DMS114 treated with DMSO at 0.1 percent for 48 hours (cell line): Measurements from ENCODE around the gene PGLYRP3.
"Not testable (repeated sequence)": the region's sequence is repeated elsewhere in the genome, so short reads cannot be mapped to it uniquely, and the experiment has no call there.

Experiments used
- DNase-seq: peaks from one replicate; lab custom pipeline; 2025; ENCODE audit not compliant: unreplicated experiment; lab: John Stamatoyannopoulos, UW

PGLYRP3 gene

GRCh38 chr1:153318145-153318544, 5.4 kb upstream of the PGLYRP3 start:
- not testable (repeated sequence) for DNase-seq

- DNase-seq: not testable (repeated sequence)
These were observed 3.3 kb upstream of the PGLYRP3 start for GRCh38 chr1:153316013-153316412.

DNA sequence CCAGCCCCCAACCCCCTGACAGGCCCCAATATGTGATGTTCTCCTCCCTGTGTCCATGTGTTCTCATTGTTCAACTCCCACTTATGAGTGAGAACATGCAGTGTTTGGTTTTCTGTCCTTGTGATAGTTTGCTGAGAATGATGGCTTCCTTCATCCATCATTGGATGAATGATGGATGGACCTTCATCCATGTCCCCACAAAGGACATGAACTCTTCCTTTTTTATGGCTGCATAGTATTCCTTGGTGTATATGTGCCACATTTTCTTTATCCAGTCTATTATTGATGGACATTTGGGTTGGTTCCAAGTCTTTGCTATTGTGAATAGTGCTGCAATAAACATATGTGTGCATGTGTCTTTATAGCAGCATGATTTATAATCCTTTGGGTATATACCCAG, 1.6 kb upstream of the PGLYRP3 start:
- not testable (repeated sequence) for DNase-seq

GRCh38 chr1:153313288-153313687, 536 bp upstream of the PGLYRP3 start:
- no peak for DNase-seq

- no peak for DNase-seq
These were observed 2.2 kb downstream of the PGLYRP3 start for GRCh38 chr1:153310526-153310925.

GRCh38 chr1:153309441-153309840, 3.3 kb downstream of the PGLYRP3 start:
- no peak for DNase-seq

- DNase-seq: no peak
These were observed 4.2 kb downstream of the PGLYRP3 start for GRCh38 chr1:153308540-153308939.

DNA sequence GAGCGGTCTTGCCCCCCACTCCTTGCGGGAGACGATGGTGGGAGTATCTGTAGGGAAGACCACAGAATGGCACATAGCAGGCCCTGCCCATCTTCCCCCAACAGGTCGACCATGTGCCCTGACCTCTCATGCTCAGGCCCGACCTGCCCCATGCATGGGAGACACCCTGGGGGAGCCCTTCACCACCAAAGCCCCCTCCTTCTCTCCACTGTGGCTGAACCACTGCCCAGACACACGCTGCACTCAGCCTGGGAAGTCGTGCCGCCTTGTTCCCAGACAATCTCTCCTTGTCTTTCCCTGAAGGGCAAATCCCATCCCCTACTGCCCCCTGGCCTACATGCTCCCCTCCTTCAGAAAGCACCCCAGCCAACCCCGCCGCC, 5.5 kb downstream of the PGLYRP3 start:
- no peak for DNase-seq

DNA sequence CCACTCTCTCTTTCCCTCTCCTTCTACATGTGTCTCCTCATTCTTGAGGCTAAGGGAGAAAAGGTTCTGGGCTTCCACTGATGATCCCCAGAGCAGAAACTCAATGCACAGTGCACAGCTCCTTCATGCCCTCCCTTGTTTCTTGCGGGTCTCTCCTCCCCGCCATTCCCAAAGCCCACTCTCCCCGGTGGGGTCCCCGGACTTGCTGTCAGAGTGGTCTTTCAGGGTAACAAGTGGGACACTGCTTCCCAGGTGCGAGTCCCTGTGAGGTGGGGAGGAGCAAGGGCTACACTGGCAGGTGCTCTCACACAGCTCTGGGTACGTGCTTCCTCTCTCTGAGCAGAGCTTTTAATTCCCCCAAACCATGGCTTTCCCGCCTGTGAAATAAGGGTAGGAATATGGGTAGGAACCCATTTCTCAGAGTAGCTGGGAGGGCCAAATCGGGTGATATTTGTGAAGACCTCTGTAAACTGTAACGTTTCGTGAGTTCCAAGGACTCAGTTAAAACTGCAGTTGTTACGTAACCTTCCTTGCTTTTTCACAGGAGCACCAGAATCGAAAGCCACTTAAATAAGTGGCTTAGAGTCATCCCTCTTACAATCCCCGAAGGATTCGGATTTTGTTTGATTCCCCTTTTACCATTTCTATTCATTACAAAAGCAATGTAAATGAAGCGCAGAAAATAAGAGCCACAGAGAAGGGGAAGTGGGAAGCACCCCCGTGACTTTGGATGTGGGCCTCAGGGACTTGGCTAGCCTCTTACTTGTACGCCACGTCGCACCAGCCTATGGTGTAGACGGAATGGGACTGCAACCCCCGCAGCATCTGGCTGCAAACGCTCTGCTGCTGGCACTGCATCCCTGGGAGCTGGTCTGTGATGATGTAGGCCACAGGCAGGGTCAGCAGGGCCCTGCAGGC, 6.2 kb downstream of the PGLYRP3 start:
- no peak for DNase-seq

DNA sequence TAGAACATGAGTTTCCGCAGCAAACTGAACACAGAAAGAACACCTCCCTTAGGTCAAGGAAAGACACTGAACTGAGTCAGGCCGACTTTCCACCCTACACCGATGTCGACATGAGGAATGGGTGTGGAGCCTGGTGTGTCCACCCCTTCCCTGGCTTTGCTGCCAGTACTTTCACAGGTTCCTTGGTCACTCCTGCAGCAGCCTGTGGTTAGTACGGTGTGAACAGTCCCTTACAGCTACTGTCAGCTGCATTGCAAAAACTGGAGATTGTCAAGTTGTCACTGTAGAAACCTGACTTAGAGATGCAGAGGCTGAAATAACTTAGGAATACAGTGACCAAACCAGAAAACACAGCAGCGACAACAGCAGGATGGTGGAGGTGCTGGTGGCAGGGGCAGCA, 7.1 kb downstream of the PGLYRP3 start:
- DNase-seq: no peak

- DNase-seq: no peak
These were observed 10.4 kb downstream of the PGLYRP3 start for GRCh38 chr1:153302308-153302707.

DNA sequence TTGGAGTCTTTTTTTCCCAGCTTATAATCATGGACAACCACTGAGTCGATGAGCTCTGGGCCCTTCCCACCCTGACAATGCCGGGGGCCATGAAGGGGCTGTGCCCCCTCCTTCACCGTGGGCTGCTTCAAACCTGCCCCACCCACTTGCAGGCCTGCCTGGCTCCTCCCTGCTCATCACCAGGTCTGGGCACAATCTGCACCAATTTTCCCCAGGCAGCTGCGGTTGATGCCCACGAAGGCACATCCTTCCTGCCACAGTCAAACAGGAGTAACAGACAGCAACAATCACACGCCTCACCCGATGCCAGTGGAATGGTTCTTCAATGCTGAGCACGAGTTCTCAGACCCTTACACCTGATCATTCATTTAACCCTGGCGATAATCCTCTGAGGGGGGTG, 18.9 kb downstream of the PGLYRP3 start:
- DNase-seq: no peak

DNA sequence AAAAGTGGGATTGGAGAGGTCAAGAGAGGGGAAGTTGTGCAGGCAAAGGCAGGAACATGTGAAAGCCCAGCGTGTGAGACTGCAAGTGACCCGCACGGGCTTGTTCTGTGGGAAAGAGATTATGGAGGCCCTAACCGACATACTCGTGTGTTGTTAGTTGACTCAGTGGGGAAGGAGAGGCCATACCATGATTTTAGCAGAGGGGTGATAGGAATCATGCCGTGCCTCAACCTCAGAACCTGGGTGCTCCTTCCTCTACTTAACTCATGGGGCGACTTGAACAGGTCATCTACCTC, 19.3 kb downstream of the PGLYRP3 start:
- DNase-seq: no peak

GRCh38 chr1:153292740-153293479, 19.8 kb downstream of the PGLYRP3 start:
- DNase-seq: no peak

- DNase-seq: no peak
These were observed 20.6 kb downstream of the PGLYRP3 start for GRCh38 chr1:153292185-153292584.

DNA sequence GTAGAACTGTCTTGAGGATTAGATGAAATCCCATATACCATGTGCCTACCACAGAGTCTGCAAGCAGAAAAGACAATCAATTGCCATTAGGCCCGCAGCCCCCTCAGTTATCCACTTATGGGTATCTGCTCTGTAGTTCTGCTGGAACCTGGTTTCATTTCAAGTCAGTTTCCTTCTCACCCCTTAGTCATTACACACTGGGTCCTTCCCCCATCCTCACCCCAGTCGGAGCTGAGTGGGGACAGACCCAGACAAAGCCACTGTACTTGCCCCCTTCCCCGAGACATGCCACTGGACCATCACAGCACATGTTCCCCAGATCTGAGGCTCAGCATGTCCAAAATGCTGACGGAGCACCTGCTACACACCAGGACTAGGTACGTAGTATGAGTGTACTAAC, 21.2 kb downstream of the PGLYRP3 start:
- no peak for DNase-seq

- DNase-seq: no peak
These were observed 24.0 kb downstream of the PGLYRP3 start for GRCh38 chr1:153288634-153289275.

- no peak for DNase-seq
These were observed 34.9 kb downstream of the PGLYRP3 start for GRCh38 chr1:153277852-153278251.

GRCh38 chr1:153272186-153272585, 40.6 kb downstream of the PGLYRP3 start:
- no peak for DNase-seq

- no peak for DNase-seq
These were observed 41.0 kb downstream of the PGLYRP3 start for GRCh38 chr1:153271711-153272110.

DNA sequence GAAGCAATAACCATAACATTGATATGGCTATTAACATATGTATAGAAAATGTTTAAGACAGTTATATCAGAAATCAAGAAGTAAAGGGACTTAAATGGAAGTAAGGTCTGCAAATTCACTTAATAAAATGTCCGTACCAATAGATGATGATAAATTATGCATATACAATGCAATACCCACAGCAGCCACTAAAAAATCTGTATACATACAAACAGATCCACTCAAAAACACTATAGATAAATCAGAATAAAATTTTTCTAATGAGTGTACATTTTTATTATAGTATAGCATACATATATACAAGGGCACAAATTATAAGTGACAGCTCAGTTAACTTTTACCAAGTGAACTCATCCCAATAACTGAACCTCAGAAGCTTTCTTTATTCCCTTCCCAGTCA, 47.3 kb downstream of the PGLYRP3 start:
- no peak for DNase-seq
